ENCODE data around the gene MAPK10.
A peak's percentile ranks its signal among the peaks of the same experiment; 100 is the strongest.
"Not testable (repeated sequence)": the region's sequence is repeated elsewhere in the genome, so short reads cannot be mapped to it uniquely, and the experiment has no call there.

The MAPK10 gene

DNA sequence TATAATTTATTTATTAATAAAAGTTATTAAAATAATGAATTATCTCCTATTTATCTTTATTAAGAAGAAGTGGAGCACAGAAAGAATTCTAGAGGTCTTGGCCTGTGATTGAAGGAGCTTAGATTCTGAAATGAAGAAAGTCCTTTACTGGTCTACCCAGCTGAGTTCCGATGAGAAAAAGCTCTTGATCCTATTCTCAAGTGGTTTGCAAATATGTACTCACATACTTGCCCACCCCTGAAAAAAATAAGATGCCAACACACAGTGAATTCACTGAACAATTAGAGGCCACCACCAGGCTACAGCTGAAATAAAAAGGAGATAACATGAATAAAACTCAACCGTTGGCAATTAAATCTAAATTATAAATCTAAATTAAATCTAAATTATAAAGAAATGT, 253.4 kb downstream of the MAPK10 start:
- no peak for DNase-seq (ENCODE audit: low read depth in 3 of 3)

DNA sequence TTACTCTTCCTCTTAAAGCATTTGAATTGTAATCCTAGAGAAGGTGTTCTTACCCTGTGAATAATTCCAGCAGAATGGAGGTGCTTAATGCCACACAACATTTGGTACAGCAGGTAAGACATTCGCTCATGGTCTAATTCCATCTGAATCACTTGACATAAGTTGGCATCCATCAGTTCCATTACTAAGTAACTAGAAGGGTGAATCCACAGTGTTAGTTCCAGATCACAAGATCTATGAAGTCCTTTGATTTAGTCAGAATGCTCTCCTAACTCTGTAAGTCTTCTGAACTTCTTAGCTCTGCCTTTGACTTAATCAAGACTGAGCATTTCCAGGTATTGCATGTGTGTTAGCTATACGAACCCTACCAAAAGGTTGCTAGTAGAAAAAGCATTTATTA, 258.0 kb downstream of the MAPK10 start:
- DNase-seq (ENCODE audit: low read depth in 3 of 3), result no peak

DNA sequence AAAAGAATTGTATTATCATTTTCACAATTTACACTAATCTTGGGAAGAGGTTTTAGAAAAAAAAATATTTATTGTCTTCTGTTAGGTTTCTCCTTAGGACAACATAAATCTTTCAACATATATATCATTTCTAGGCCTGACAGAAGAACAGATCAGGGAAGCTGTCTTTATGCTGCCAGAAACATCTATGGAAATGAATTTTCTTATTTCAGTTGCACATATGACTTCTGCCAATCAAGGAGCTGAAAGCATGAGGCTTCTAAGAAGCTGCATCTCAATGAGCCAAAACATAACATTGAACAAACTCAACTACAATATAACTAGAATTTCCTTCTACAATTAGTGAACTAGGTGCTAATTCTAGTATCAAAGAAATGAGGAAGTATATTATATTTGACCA, 258.4 kb downstream of the MAPK10 start:
- DNase-seq (ENCODE audit: low read depth in 3 of 3), result no peak

DNA sequence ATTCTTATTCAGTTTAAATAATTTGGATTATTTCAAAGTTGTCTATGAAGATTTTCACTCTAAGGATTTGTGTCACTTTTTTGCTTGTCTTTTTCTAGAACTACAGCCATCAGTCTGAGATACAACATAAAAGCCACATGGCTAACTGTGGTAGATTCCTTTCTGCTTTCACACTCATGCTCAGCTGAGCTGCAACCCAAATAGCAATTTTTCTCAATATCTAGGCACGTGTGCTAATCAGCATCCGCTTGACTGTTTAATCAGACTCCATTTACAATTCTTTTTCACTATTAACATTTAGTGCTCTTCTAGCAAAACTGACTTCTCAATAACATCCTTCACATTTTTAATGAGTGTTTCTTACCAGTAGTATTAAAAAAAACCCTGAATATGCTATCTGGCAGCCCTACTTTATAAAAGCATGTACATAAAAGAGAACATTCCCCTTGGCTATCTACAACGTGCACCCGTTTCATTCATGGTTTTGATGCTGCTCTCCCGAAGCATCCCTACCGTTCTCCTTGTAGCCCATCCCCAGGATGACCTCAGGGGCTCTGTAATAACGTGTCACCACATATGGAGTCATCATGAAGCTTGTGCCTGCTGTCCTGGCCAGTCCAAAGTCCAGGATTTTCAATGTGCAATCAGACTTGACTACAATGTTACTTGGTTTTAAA, 259.2 kb downstream of the MAPK10 start:
- DNase-seq (ENCODE audit: low read depth in 3 of 3), result no peak

DNA sequence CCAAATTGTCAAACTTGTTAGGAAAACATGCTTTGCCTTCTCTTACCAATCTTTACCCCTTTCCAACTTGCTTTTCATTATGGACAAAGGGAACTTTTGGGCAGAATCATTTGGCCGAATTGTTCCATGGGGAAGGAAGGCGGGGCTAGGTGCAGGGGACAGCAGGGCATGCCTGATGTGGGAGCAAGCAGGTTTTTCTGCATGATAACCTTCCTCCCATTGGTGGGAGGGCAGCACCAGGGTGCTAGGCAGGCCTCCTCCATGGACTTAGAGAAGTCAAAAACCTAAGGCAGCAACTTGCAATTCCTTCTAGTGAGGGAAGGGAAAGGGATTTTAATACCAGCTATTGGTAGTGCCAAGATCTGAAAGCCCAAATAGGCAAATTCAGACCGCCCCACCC, 260.5 kb downstream of the MAPK10 start:
- DNase-seq (ENCODE audit: low read depth in 3 of 3), result no peak

DNA sequence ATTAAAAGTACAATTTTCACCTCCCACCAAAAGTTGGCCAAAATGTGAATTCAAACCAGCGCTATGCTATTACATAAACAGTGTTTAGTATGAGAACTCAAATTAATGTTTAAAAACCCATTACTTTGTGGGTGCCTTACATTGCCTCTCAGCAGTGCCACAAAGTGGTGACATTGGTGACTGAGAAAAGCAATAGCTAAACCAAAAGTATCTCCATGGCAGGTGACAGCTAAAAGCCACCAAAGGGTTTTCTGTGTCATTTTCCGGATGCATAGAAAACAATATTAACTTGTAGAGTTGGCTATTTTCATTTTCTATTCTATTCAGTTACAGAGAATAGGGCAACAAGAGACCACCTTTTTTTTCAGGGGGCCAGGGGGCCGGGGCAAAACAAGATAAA, 261.2 kb downstream of the MAPK10 start:
- DNase-seq (ENCODE audit: low read depth in 3 of 3), result no peak

DNA sequence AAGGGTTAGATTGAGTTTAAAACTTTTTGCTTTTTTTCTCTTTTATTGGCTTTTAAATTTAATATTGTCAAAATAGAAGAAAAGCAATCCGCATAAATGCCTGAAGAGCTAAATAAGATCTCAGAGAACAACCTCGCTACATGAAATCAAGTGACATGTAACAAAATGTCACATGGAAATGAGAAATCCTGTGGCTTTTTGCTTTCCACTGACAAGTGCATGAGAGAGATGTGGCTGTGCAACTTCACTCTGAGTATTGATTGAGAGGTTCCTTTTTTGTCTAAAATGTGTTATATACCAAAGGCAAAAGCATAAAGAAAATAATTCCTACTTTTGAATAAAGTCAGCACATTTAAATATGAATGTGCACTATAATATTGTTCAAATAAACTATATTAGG, 263.5 kb downstream of the MAPK10 start:
- no peak for DNase-seq (ENCODE audit: low read depth in 3 of 3)

DNA sequence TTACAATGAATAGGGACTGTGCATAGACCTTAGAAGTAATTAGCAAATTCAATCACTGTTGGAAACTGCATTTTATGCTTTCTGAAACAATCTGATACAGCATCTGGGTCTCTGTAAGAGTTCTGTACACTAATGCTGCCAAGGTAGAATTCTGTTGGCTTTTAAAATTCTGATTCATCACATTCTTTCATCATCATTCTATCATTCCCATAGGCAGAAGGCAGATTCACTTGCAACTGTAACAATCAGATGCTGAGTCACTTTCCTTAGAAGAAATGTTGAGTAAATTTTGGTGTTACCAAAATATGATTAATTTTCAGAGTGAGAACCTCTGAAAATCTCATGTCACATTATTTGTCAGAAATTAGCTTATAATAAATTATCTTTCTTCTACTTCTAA, 267.2 kb downstream of the MAPK10 start:
- no peak for DNase-seq (ENCODE audit: low read depth in 3 of 3)

DNA sequence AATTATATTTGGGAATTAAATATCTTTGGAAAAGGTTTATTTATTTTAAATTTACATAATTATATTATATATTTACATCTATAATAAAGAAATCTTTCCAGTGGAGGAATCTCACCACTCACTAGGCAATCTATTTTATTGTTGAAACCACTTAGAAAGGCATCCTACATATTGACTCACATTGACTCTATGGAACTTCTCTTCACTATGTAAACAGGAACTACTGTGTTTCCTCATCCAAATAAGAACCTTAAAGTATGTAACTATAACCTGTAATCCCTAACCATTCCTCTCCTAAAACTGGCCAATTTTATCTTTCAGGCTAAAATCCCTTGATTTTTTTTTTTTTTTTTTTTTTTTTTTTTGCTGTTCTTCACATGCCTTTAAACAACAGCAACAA, 268.7 kb downstream of the MAPK10 start:
- DNase-seq (ENCODE audit: low read depth in 3 of 3), result no peak

DNA sequence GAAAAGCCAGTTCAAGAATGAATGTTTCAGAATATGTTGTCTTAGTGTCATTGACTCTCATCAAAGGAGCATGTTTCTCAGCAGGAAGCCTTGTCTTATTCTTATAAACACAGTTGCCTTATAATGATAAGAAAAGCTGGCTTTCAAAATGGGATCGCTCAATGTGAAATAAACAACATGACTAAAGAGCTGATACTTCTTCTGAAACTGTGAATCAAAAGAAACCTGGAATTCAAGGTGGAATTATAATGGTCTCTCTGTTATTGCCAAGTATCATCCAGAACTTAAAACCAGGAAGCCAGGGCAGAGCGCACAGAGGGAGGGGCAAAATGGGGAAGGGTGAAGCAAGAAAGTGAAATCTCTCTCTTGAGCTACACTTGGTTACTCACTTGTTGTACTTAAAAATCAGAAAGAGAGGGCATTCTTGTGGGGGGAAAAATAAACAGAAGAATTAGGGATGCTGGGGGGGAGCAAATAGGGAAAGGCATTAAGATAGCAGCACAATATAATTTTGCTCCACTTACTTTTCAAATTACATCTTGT, 270.0 kb downstream of the MAPK10 start:
- DNase-seq (ENCODE audit: low read depth in 3 of 3), result no peak

DNA sequence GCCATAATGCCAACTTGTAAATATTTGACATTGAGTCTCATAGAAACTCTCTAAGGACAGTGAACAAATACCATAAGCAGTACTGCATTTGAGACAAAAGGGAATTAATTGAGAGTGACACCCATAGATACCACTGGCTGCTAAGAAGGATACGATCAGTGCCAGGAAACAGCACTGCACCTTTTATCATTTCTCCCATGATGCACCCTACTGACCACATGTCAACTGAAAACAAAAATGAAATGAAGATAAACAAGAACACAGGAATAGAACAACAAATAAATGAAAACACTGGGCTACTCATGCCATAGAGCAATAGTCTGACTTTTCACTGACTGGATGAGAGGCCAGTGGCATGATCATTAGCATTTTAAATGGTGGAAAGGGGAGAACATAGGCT, 270.8 kb downstream of the MAPK10 start:
- DNase-seq (ENCODE audit: low read depth in 3 of 3), result no peak

DNA sequence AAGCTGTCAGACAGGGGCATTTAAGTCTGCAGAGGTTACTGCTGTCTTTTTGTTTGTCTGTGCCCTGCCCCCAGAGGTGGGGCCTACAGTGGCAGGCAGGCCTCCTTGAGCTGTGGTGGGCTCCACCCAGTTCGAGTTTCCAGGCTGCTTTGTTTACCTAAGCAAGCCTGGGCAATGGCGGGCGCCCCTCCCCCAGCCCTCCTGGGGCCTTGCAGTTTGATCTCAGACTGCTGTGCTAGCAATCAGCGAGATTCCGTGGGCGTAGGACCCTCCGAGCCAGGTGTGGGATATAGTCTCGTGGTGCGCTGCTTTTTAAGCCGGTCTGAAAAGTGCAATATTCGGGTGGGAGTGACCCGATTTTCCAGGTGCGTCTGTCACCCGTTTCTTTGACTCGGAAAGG, 284.1 kb downstream of the MAPK10 start:
- not testable (repeated sequence) for DNase-seq (ENCODE audit: low read depth in 3 of 3)

DNA sequence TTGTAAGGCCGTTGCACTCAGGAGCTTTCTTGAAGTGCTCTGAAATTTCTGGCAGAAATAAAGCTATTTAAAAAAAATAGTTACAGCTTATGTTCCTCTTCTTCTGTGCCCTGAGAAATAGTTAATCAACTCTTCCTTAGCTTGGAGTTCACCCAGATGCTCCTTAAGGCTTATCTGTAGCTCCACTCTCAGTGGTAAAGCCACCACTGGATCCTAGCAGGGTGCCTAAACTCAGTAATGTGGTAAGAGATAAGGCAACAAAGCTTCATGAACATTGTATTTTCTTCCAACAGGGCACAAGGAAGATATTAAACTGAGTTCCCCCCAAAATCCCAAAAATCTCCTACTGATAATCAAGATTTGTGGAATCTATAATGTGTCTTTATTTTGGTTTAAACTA, 299.5 kb downstream of the MAPK10 start:
- no peak for DNase-seq (ENCODE audit: low read depth in 3 of 3)

DNA sequence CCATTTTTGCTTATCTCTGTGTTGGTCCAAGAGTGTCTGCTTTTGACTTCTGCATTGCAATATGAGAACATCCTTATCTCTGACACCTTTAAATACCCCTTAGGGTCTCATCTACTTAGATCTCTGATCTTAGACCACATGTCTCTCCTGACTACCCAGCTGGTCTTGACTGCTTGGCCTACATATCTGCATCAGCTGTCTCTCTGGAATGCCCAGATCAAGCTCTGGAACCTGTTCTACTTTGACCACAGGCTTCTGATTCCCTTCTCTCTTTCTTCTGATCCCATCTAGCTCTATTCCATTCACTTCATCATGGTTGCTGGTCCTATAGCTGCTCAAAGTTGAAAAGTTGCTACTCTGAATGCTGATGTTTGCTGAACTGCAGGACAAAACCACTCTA, 301.2 kb downstream of the MAPK10 start:
- DNase-seq (ENCODE audit: low read depth in 3 of 3), result no peak

DNA sequence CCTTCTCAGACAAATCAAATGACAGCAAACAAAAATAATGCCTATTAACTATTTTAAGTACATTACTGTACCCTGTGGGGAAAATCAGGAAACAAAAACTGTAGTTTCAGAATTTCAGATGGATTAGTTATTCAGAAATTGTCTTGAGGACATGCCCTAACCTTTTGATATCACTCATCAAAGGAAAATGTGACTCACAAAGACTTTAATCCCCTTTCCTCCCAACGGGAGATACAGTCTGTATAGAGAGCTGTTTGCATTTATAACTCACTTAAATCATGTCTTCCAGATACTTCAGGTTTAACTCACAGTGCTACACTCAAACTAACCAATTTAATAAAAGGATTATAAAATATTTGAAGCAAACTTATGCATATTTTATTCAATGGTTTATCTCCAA, 304.0 kb downstream of the MAPK10 start:
- no peak for DNase-seq (ENCODE audit: low read depth in 3 of 3)

DNA sequence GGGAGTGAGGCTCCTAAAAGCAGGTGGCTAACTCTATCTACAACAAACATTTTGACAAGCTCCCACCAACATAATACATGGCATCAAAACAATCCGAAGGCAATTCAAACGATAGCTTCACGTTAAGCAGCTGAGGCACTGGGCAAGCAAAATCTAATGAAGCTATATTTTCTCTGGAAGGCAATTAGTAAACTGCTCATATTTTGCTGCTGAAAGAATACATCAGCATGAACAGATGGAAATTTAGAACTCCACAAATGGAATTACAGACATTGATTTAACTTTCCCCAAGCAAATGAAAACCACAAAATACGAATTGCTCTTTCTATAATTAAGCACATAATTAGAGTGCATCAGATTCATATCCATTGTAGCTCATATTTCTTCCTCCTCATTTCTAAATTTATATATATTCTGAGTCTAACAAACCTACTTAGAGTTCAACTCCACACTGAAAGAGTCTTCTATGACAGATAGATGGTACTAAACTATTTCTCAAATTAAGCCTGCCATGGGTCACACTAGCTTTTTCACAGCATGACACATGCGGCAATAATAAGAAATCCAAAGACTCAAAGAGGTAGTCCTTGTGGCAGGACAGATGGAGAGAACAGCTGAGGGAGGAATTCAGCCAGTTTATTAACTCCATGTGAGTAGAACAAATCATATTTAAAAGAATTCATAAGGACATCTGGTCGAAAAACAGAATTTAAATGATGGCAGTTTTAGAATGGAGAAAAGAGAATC, 305.4 kb downstream of the MAPK10 start:
- DNase-seq (ENCODE audit: low read depth in 3 of 3), result no peak

DNA sequence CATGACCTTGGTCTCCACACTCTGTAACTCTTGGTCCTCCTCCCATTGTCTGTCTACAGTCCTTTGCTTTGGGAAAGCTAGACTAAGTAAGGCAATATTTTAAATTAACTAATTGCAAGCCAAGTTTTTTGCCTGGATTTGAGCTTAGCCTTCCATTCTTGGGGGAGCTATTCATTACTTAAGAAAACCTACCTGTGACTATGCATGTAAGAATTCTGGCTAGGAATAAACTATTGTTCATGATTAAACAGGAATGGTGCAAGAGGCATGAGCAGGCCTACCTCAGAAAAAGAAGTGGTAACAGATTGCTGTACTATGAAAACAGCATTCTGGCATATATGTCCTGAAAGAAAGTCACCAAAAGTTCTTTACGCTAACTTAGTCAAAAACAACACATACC, 309.4 kb downstream of the MAPK10 start:
- no peak for DNase-seq (ENCODE audit: low read depth in 3 of 3)

DNA sequence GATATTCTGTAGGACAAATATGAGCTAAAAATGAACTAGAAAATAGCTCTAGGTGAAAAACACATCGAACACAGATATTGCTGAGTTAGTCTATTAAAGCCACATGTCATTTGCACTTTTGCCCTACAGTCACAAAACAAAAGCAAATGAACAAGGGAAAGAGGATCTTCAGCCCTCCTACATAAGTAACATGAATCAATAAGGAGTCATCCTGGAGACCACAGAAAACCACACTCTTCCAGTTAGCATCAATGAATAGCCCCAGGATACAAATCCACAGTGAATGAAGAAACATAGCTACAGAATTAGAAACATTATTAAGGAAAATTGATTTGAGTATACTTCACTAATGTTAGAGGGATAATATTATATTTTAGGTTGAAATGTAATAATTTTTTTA, 311.4 kb downstream of the MAPK10 start:
- no peak for DNase-seq (ENCODE audit: low read depth in 3 of 3)

DNA sequence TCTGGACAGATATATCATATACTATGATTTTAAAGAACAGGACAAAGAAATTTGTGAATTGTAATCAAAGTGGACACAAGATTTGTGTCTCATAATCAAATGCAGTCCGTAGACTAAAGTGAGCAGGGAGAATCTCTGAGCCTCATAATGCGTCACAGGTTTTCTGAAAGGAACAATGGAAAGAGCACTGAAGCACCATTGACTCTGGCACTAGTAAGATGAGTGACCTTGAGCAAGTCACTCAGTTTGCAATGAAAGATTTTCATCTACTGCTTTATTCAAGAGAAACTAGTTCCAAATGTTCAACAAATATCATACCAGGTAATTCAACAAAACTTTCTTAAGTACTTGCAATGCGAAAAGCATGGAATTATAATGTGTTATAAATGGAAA, 315.3 kb downstream of the MAPK10 start:
- no peak for DNase-seq (ENCODE audit: low read depth in 3 of 3)

DNA sequence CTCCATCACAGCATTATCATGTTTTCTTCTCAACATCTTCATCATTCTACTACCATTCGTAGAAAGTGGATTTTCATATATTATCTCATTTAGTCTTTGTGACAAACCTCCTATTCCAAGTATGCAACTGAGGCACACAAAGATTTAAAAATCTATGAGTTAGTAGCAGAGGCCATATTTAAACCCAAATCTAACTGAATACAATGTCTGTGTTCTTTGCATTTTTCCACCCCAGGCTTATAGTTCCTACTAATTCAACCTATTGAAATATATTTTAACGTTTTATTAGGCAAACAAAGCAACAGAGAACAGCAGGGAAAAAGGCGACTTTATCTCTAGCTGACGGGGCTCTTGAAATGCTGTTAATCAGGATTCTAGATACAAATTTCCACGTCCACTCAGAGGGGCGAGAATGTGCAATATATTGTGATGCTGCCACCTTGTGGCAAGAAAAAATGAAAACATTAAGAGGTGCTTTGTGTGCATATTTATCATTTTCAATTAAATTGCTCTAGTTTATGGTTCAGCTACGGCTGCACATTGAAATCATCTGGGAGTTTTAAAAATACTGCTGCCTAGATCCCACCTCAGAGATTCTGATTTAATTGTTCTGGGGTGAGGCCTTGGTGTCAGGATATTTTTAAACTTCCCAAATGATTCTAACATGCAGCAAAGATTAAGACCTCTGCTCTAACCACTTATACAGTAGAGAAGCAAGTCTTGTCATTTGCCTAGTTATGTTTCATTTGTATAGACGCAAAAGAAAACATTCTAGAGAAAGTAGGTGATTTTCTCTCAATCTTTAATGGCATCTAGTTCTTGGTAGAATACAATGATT, 315.9 kb downstream of the MAPK10 start:
- peak in 1 of 3 experiments; percentile 2 for DNase-seq (ENCODE audit: low read depth in 3 of 3)

DNA sequence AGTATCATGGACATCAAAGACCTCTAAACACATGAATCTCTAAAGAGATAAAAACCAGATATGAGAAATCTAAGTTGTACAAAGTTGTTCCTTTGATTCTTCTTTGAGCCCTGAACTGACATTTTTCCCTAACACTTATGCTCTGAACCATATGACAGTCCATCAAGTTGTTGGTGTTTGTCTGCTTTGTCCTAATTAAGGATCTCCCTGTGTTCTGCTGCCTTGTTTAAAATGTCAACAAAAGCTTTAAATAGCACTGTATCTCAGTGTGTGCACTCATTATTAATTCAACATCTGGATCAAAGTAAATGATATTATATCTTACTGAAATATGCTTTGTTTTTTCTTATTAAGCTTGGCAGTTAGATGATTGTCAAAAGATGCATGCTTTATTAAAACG, 321.8 kb downstream of the MAPK10 start:
- no peak for DNase-seq (ENCODE audit: low read depth in 3 of 3)

DNA sequence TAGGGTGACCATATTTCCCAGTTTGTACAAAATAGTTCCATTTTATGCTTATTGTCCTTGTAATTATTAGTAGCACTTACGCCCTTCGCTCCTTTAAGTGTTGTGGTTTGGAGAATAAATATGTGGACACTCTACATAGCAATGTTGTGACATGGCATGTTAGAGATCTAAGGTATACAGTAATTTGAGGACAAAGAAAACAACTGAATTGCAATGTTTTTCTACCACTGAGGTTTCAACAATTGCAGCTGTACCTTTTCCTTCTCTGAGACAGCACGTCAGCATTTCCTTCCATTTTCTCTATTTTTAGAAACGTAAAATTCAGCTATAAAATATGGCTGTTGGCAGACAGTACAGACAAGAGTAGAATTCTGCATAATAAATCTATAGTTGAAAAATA, 323.1 kb downstream of the MAPK10 start:
- no peak for DNase-seq (ENCODE audit: low read depth in 3 of 3)

DNA sequence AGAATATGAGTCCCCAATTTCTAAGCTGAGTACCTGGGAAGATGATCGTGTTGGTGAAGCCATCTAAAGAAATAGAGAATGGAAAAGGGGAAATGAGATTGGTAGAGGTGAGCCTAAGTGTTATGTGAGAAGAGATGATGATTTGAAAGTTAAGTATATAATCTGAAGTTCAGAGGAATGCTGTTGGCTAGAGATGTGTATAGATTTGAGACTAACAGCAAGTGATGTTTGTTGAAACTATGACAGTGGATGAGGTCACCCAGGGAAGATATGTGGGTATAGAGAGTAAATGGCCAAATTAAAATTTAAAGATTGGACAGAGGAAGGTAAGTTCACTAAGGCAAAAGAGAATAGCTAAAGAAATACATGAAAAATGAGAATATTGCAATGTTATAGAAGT, 324.2 kb downstream of the MAPK10 start:
- DNase-seq (ENCODE audit: low read depth in 3 of 3), result no peak

All from stimulated activated CD4-positive, alpha-beta T cell treated with anti-CD3 and anti-CD28 coated beads, TNF-alpha, amount 100 ng/mL, for 24 hours (primary cell).